GM12801 (cell line): Measurements from ENCODE around the gene CLEC9A.

Experiments
- TF ChIP-seq, protein P1 (sequence below): IDR thresholded peaks from one replicate; pipeline ENCODE4 v1.5.1; 2011; ENCODE audit warnings: control low read depth; ENCODE audit not compliant: insufficient read length; ENCODE audit errors: extremely low read depth

The CLEC9A gene

DNA sequence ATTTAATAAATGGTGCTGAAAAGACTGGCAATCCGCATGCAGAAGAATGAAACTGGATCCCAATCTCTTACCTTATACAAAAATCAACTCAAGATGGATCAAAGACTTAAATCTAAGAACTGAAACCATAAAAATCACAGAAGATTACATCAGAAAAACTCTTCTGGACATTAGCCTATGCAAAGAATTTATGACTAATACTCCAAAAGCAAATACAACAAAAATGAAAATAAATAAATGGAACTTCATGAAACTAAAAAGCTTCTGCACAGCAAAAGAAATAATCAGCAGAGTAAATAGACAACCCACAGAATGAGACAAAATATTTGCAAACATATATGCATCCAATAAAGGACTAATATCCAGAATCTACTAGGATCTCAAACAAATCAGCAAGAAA, 82.6 kb downstream of the CLEC9A start:
- TF ChIP-seq, protein P1, sequence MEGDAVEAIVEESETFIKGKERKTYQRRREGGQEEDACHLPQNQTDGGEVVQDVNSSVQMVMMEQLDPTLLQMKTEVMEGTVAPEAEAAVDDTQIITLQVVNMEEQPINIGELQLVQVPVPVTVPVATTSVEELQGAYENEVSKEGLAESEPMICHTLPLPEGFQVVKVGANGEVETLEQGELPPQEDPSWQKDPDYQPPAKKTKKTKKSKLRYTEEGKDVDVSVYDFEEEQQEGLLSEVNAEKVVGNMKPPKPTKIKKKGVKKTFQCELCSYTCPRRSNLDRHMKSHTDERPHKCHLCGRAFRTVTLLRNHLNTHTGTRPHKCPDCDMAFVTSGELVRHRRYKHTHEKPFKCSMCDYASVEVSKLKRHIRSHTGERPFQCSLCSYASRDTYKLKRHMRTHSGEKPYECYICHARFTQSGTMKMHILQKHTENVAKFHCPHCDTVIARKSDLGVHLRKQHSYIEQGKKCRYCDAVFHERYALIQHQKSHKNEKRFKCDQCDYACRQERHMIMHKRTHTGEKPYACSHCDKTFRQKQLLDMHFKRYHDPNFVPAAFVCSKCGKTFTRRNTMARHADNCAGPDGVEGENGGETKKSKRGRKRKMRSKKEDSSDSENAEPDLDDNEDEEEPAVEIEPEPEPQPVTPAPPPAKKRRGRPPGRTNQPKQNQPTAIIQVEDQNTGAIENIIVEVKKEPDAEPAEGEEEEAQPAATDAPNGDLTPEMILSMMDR: no peak

DNA sequence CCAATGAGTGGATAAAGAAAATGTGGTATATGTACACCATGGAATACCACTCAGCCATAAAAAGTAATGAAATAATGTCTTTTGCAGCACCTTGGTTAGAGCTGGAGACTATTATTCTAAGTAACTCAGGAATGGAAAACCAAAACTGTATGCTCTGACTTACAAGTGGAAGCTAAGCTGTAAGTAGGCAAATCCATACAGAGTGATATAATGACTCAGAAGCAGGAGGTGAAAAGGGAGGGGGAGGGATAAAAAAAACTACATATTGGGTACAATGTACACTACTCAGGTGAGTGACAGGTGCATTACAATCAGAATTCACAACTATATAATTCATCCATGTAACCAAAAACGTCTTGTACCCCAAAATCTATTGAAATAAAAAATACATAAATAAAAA, 83.4 kb downstream of the CLEC9A start:
- TF ChIP-seq, protein P1: no peak

DNA sequence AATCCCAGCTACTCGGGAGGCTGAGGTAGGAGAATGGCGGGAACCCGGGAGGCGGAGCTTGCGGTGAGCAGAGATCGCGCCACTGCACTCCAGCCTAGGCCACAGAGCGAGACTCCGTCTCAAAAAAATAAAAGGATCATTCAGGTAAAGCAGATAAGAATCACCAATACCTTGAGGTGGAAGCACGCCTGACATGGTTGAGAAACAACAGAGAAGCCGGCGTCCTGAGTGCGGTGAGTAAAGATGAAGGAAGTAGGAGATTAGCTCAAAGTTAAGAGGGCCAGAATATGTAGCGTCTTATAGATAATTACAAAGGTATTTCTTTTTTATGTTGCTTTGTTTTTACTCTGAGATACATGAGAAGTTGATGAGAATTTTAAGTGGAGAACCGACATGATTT, 84.8 kb downstream of the CLEC9A start:
- TF ChIP-seq, protein P1: no peak
